WTC11 (cell line): ENCODE data around the gene SEMA3D. TPM values are rescaled to one million over a fixed set of nuclear protein-coding genes. Genes with fewer than 3 reads are reported as not detected.

Source experiments
- ATAC-seq: fragments of 200-7000 bp; cut with Tn5 transposase; 2 replicates; pipeline ENCODE4 v1.10.0; 2021; ENCODE audit warnings: mild to moderate bottlenecking, moderate library complexity
- CTCF ChIA-PET: fragments of 300-600 bp; sonication (Branson Sonifier 250); formaldehyde crosslinking; loops from one replicate; lab custom pipeline; 2021; ENCODE audit warnings: antibody characterized with exemption; lab: Charles Lee
- POLR2A ChIA-PET: fragments of 350-600 bp; sonication (Branson Sonifier 250); formaldehyde crosslinking; loops from one replicate; lab custom pipeline; 2021; ENCODE audit warnings: antibody characterized with exemption; lab: Charles Lee
- DNase-seq: peaks from one replicate; pipeline ENCODE4 v3.0.0; 2021; ENCODE audit warnings: low spot score
- H3K27ac Mint-ChIP-seq: 2 replicates; pipeline ENCODE4 v1.8.0; 2021; ENCODE audit warnings: mixed read lengths
- H3K27me3 Mint-ChIP-seq: 2 replicates; pipeline ENCODE4 v1.8.0; 2021; ENCODE audit warnings: low read depth, mild to moderate bottlenecking, moderate library complexity, mixed read lengths
- H3K36me3 Mint-ChIP-seq: 2 replicates; pipeline ENCODE4 v1.8.0; 2021; ENCODE audit warnings: mixed read lengths
- H3K4me1 Mint-ChIP-seq: 2 replicates; pipeline ENCODE4 v1.8.0; 2022; ENCODE audit warnings: mixed read lengths
- H3K4me3 Mint-ChIP-seq: 2 replicates; pipeline ENCODE4 v1.8.0; 2021; ENCODE audit warnings: mild to moderate bottlenecking, moderate library complexity, mixed read lengths
- H3K9me3 Mint-ChIP-seq: 2 replicates; pipeline ENCODE4 v1.8.0; 2021; ENCODE audit warnings: mixed read lengths
- ESRRA ChIP-seq: sonication (generic); formaldehyde crosslinking; IDR thresholded peaks from 2 replicates; pipeline ENCODE4 v1.8.1; 2022; ENCODE audit warnings: mild to moderate bottlenecking, missing genetic modification reagents, borderline replicate concordance
- FOXJ3 ChIP-seq: sonication (generic); formaldehyde crosslinking; IDR thresholded peaks from 2 replicates; pipeline ENCODE4 v1.9.0; 2021; ENCODE audit warnings: missing genetic modification reagents, mild to moderate bottlenecking, borderline replicate concordance
- FOXK1 ChIP-seq: sonication (generic); formaldehyde crosslinking; IDR thresholded peaks from 2 replicates; pipeline ENCODE4 v1.8.0; 2022; ENCODE audit warnings: mild to moderate bottlenecking, moderate library complexity, missing genetic modification reagents
- JAZF1 ChIP-seq: fragments of 250-450 bp; sonication (Bioruptor Pico); IDR thresholded peaks from 2 replicates; pipeline ENCODE4 v1.9.0; 2021; ENCODE audit warnings: moderate library complexity, mild to moderate bottlenecking, inconsistent platforms
- MYBL2 ChIP-seq: sonication (generic); formaldehyde crosslinking; IDR thresholded peaks from 2 replicates; pipeline ENCODE4 v1.8.1; 2023; ENCODE audit warnings: mild to moderate bottlenecking, moderate library complexity, missing genetic modification reagents
- RELA ChIP-seq: sonication (generic); formaldehyde crosslinking; IDR thresholded peaks from 2 replicates; pipeline ENCODE4 v1.8.1; 2022; ENCODE audit warnings: missing genetic modification reagents, mild to moderate bottlenecking, borderline replicate concordance
- RORB ChIP-seq: fragments of 250-450 bp; sonication (Bioruptor Pico); IDR thresholded peaks from 2 replicates; pipeline ENCODE4 v1.9.0; 2021; ENCODE audit warnings: mild to moderate bottlenecking
- SOX15 ChIP-seq: fragments of 250-450 bp; sonication (Bioruptor Pico); IDR thresholded peaks from 2 replicates; pipeline ENCODE4 v1.9.0; 2021; ENCODE audit warnings: mild to moderate bottlenecking
- SP1 ChIP-seq: sonication (generic); formaldehyde crosslinking; conservative IDR thresholded peaks from 2 replicates; pipeline ENCODE4 v1.8.1; 2022; ENCODE audit warnings: missing genetic modification reagents
- TEAD1 ChIP-seq: sonication (generic); formaldehyde crosslinking; IDR thresholded peaks from 2 replicates; pipeline ENCODE4 v1.8.0; 2022; ENCODE audit warnings: mild to moderate bottlenecking, missing genetic modification reagents
- ZNF121 ChIP-seq: sonication (generic); formaldehyde crosslinking; IDR thresholded peaks from 2 replicates; pipeline ENCODE4 v1.8.0; 2023; ENCODE audit warnings: missing genetic modification reagents
- ZNF138 ChIP-seq: sonication (generic); formaldehyde crosslinking; conservative IDR thresholded peaks from 2 replicates; pipeline ENCODE4 v1.8.1; 2022; ENCODE audit warnings: mild to moderate bottlenecking, moderate library complexity, missing genetic modification reagents
- ZNF263 ChIP-seq: sonication (generic); formaldehyde crosslinking; IDR thresholded peaks from 2 replicates; pipeline ENCODE4 v1.8.1; 2022; ENCODE audit warnings: low read depth, mild to moderate bottlenecking, moderate library complexity, missing genetic modification reagents
- ZNF416 ChIP-seq: fragments of 250-450 bp; sonication (Bioruptor Pico); IDR thresholded peaks from 2 replicates; pipeline ENCODE4 v1.9.0; 2021; ENCODE audit warnings: mild to moderate bottlenecking, inconsistent platforms
- ZNF423 ChIP-seq: fragments of 250-450 bp; sonication (Bioruptor Pico); IDR thresholded peaks from 2 replicates; pipeline ENCODE4 v2.1.2; 2022; ENCODE audit warnings: mild to moderate bottlenecking, moderate library complexity
- total RNA-seq: library from RNA; stranded (reverse); gene quantifications from 3 replicates; pipeline ENCODE4 v1.2.3, GENCODE V29; 2021
- TF ChIP-seq, protein P1 (sequence below): sonication (generic); formaldehyde crosslinking; IDR thresholded peaks from 2 replicates; pipeline ENCODE4 v1.8.0; 2023; ENCODE audit warnings: missing genetic modification reagents
- TF ChIP-seq, protein P2 (sequence below): sonication (generic); formaldehyde crosslinking; IDR thresholded peaks from 2 replicates; pipeline ENCODE4 v1.8.0; 2022; ENCODE audit warnings: mild to moderate bottlenecking, missing genetic modification reagents
- TF ChIP-seq, protein P3 (sequence below): sonication (generic); formaldehyde crosslinking; conservative IDR thresholded peaks from 2 replicates; pipeline ENCODE4 v1.8.1; 2022; ENCODE audit warnings: mild to moderate bottlenecking, missing genetic modification reagents
- TF ChIP-seq, protein P4 (sequence below): sonication (generic); formaldehyde crosslinking; conservative IDR thresholded peaks from 2 replicates; pipeline ENCODE4 v1.8.1; 2023; ENCODE audit warnings: mild to moderate bottlenecking, low read depth, missing genetic modification reagents, moderate library complexity
- TF ChIP-seq, protein P5 (sequence below): fragments of 250-450 bp; sonication (Bioruptor Pico); conservative IDR thresholded peaks from 2 replicates; pipeline ENCODE4 v1.9.0; 2021; ENCODE audit warnings: mild to moderate bottlenecking
- TF ChIP-seq, protein P6 (sequence below): sonication (generic); formaldehyde crosslinking; IDR thresholded peaks from 2 replicates; pipeline ENCODE4 v1.8.1; 2023; ENCODE audit warnings: mild to moderate bottlenecking, missing genetic modification reagents, moderate library complexity
- TF ChIP-seq, protein P7 (sequence below): sonication (generic); formaldehyde crosslinking; IDR thresholded peaks from 2 replicates; pipeline ENCODE4 v1.8.0; 2023; ENCODE audit warnings: missing genetic modification reagents, mild to moderate bottlenecking, borderline replicate concordance

SEMA3D gene
- total RNA-seq, 1 experiment from 2014 or later, result 3.8 TPM

DNA sequence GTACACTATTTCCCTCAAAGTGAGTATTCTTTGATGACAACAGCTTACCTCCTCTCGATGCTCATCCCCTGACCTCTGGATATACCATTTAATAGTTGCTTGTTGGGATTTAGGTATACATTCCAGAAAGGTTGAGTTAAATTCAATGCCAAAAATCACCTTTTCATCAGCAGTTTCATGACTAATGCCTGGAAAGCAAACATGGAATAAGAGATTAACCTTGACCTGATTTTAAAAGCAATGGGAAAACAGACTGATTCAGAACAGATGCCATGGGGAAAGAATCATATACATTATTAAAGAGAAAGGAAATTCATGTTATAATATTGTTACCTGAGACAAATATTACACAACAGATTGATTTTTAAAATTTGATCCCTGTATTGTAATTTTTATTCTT is 180.1 kb downstream of the SEMA3D start:
- H3K4me1 Mint-ChIP-seq, result peaks cover 11% of the 10 kb centered on the region
- POLR2A ChIA-PET, result no interaction called here
- no peaks in the 10 kb centered on the region for H3K27me3 Mint-ChIP-seq

DNA sequence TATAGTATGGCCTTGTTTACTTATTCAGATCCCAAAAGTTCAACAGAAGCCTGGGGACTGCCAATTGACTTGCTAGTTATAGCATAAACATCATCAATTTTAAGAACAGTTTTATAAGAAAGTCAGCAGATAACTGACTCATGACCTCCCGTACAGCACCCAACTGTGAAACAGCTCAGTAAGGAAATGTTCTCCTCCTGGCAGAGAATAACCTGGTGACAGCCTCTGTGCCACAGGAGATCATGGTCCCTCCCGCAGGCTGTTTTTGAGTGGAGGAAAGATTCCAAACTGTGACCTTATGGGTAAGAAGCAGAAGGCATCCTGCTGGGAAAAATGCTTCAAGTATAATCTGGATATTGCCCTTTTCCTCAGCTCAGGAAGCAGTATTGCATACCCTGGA is 182.5 kb downstream of the SEMA3D start:
- ATAC-seq (no peak), DNase-seq (no peak)
- ChIA-PET CTCF (no interaction called here), POLR2A (no interaction called here)
- no peaks in the 10 kb centered on the region for H3K36me3 Mint-ChIP-seq
- H3K27me3 Mint-ChIP-seq, result no peaks in the 10 kb centered on the region
- no peak overlapping the region for H3K27ac Mint-ChIP-seq
- H3K4me1 Mint-ChIP-seq, result peaks cover 34% of the 10 kb centered on the region
- H3K9me3 Mint-ChIP-seq, result no peaks in the 10 kb centered on the region
- no peak overlapping the region for H3K4me3 Mint-ChIP-seq
- TF ChIP-seq TEAD1 (no peak), MYBL2 (CRISPR knock-in tag) (no peak), ZNF138 (CRISPR knock-in tag) (no peak), RELA (CRISPR knock-in tag) (no peak), JAZF1 (CRISPR knock-in tag) (no peak)
- TF ChIP-seq, protein P1, sequence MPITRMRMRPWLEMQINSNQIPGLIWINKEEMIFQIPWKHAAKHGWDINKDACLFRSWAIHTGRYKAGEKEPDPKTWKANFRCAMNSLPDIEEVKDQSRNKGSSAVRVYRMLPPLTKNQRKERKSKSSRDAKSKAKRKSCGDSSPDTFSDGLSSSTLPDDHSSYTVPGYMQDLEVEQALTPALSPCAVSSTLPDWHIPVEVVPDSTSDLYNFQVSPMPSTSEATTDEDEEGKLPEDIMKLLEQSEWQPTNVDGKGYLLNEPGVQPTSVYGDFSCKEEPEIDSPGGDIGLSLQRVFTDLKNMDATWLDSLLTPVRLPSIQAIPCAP (CRISPR knock-in tag), result no peak
- TF ChIP-seq, protein P2, sequence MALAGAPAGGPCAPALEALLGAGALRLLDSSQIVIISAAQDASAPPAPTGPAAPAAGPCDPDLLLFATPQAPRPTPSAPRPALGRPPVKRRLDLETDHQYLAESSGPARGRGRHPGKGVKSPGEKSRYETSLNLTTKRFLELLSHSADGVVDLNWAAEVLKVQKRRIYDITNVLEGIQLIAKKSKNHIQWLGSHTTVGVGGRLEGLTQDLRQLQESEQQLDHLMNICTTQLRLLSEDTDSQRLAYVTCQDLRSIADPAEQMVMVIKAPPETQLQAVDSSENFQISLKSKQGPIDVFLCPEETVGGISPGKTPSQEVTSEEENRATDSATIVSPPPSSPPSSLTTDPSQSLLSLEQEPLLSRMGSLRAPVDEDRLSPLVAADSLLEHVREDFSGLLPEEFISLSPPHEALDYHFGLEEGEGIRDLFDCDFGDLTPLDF (CRISPR knock-in tag), result no peak
- TF ChIP-seq, protein P3, sequence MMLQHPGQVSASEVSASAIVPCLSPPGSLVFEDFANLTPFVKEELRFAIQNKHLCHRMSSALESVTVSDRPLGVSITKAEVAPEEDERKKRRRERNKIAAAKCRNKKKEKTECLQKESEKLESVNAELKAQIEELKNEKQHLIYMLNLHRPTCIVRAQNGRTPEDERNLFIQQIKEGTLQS (CRISPR knock-in tag), result no peak
- TF ChIP-seq, protein P4, sequence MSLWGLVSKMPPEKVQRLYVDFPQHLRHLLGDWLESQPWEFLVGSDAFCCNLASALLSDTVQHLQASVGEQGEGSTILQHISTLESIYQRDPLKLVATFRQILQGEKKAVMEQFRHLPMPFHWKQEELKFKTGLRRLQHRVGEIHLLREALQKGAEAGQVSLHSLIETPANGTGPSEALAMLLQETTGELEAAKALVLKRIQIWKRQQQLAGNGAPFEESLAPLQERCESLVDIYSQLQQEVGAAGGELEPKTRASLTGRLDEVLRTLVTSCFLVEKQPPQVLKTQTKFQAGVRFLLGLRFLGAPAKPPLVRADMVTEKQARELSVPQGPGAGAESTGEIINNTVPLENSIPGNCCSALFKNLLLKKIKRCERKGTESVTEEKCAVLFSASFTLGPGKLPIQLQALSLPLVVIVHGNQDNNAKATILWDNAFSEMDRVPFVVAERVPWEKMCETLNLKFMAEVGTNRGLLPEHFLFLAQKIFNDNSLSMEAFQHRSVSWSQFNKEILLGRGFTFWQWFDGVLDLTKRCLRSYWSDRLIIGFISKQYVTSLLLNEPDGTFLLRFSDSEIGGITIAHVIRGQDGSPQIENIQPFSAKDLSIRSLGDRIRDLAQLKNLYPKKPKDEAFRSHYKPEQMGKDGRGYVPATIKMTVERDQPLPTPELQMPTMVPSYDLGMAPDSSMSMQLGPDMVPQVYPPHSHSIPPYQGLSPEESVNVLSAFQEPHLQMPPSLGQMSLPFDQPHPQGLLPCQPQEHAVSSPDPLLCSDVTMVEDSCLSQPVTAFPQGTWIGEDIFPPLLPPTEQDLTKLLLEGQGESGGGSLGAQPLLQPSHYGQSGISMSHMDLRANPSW (CRISPR knock-in tag), result no peak

More for the DNA sequence above, 180.1 kb downstream of the SEMA3D start:
- no peaks in the 10 kb centered on the region for H3K36me3 Mint-ChIP-seq
- no peak overlapping the region for H3K27ac Mint-ChIP-seq
- H3K4me3 Mint-ChIP-seq, result no peak overlapping the region
- no peak for DNase-seq
- TF ChIP-seq, protein P5, sequence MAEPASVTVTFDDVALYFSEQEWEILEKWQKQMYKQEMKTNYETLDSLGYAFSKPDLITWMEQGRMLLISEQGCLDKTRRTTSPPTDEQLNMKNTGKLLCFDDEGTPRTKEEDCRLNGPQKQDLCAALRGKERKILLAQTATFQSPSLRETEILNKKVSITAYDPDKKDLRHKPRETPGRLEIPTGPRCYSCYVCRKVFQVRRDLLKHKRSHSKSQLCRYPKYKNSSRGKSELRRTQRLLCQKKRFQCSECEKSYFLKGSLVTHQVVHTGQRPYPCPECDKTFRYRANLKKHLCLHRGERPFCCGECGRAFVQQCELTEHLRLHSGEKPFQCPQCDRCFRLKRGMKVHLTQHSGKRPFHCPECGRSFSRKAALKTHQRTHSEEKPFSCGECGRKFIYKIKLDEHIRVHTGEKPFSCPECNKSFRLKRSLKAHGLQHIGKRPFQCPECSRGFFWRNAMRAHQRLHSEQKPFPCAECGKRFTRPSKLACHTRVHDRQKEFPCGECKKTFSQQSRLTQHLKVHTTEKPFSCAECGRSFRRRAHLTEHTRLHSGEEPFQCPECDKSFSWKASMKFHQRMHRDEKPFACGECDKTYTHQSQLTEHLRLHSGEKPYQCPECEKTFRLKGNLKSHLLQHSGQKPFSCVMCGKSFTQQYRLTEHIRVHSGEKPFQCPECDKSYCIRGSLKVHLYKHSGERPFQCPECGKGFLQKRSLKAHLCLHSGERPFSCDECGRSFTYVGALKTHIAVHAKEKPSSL (CRISPR knock-in tag), result no peak
- TF ChIP-seq RORB (CRISPR knock-in tag), result no peak
- TF ChIP-seq ZNF416 (CRISPR knock-in tag), result no peak
- TF ChIP-seq, protein P6, sequence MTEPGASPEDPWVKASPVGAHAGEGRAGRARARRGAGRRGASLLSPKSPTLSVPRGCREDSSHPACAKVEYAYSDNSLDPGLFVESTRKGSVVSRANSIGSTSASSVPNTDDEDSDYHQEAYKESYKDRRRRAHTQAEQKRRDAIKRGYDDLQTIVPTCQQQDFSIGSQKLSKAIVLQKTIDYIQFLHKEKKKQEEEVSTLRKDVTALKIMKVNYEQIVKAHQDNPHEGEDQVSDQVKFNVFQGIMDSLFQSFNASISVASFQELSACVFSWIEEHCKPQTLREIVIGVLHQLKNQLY (CRISPR knock-in tag), result no peak
- TF ChIP-seq SOX15 (CRISPR knock-in tag), result no peak
- no peak for TF ChIP-seq FOXJ3 (CRISPR knock-in tag)
- TF ChIP-seq ESRRA (CRISPR knock-in tag), result no peak
- no peak for TF ChIP-seq FOXK1 (CRISPR knock-in tag)
- TF ChIP-seq, protein P2 (CRISPR knock-in tag), result no peak
- TF ChIP-seq ZNF263 (CRISPR knock-in tag), result no peak
- TF ChIP-seq ZNF423 (CRISPR knock-in tag), result no peak
- no peak for TF ChIP-seq ZNF121 (CRISPR knock-in tag)
- TF ChIP-seq, protein P7, sequence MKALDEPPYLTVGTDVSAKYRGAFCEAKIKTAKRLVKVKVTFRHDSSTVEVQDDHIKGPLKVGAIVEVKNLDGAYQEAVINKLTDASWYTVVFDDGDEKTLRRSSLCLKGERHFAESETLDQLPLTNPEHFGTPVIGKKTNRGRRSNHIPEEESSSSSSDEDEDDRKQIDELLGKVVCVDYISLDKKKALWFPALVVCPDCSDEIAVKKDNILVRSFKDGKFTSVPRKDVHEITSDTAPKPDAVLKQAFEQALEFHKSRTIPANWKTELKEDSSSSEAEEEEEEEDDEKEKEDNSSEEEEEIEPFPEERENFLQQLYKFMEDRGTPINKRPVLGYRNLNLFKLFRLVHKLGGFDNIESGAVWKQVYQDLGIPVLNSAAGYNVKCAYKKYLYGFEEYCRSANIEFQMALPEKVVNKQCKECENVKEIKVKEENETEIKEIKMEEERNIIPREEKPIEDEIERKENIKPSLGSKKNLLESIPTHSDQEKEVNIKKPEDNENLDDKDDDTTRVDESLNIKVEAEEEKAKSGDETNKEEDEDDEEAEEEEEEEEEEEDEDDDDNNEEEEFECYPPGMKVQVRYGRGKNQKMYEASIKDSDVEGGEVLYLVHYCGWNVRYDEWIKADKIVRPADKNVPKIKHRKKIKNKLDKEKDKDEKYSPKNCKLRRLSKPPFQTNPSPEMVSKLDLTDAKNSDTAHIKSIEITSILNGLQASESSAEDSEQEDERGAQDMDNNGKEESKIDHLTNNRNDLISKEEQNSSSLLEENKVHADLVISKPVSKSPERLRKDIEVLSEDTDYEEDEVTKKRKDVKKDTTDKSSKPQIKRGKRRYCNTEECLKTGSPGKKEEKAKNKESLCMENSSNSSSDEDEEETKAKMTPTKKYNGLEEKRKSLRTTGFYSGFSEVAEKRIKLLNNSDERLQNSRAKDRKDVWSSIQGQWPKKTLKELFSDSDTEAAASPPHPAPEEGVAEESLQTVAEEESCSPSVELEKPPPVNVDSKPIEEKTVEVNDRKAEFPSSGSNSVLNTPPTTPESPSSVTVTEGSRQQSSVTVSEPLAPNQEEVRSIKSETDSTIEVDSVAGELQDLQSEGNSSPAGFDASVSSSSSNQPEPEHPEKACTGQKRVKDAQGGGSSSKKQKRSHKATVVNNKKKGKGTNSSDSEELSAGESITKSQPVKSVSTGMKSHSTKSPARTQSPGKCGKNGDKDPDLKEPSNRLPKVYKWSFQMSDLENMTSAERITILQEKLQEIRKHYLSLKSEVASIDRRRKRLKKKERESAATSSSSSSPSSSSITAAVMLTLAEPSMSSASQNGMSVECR, result no peak
- no peak for TF ChIP-seq SP1 (CRISPR knock-in tag)
- H3K9me3 Mint-ChIP-seq, result no peaks in the 10 kb centered on the region
- CTCF ChIA-PET, result no interaction called here
- ATAC-seq, result no peak
